ENCODE data around the gene STX17.

GRCh38 chr9:99863955-99864354 lies 42.5 kb upstream of the STX17 start:
- TF ChIP-seq CTCF (IDR thresholded peaks at IDR 0.05) (no peak), POLR2AphosphoS5 (IDR thresholded peaks at IDR 0.05) (no peak)
